HL-60 (cell line): ENCODE measurements around the gene CACNG4.

Source experiments
- DNase-seq, 2 experiments: peaks; one replicate each; pipeline ENCODE4 v3.0.0-alpha.2; 2010 to 2020; ENCODE audit warnings: low read depth in 1 of 2, low spot score in 1 of 2
- H3K27ac ChIP-seq: fragments of 250-450 bp; sonication (Bioruptor Pico); replicated peaks from 2 replicates; pipeline ENCODE4 v1.5.1; 2020; ENCODE audit warnings: mild to moderate bottlenecking, moderate library complexity
- H3K27me3 ChIP-seq: fragments of 250-450 bp; sonication (Bioruptor Pico); 2 replicates; pipeline ENCODE4 v1.5.1; 2021; ENCODE audit warnings: mild to moderate bottlenecking, moderate library complexity; ENCODE audit not compliant: insufficient read depth, poor library complexity, severe bottlenecking
- H3K4me3 ChIP-seq: replicated peaks from 2 replicates; pipeline ENCODE4 v1.5.1; 2011; ENCODE audit warnings: mild to moderate bottlenecking, control low read depth, low read length; ENCODE audit not compliant: insufficient read depth
- CTCF ChIP-seq: IDR thresholded peaks from one replicate; pipeline ENCODE4 v1.5.1; 2011; ENCODE audit warnings: low read length, control low read depth, inconsistent platforms; ENCODE audit not compliant: insufficient read depth
- GABPA ChIP-seq: IDR thresholded peaks from 2 replicates; pipeline ENCODE4 v1.6.1; 2012; ENCODE audit warnings: low read depth
- POLR2AphosphoS5 ChIP-seq: IDR thresholded peaks from 2 replicates; pipeline ENCODE4 v1.6.1; 2012; ENCODE audit warnings: low read depth
- REST ChIP-seq: IDR thresholded peaks from 2 replicates; pipeline ENCODE4 v1.6.1; 2012; ENCODE audit warnings: low read depth; ENCODE audit not compliant: insufficient replicate concordance
- SPI1 ChIP-seq: IDR thresholded peaks from 2 replicates; pipeline ENCODE4 v1.6.1; 2012; ENCODE audit warnings: low read depth, mild to moderate bottlenecking, borderline replicate concordance

The CACNG4 gene

GRCh38 chr17:66943484-66943883 is 21.0 kb upstream of the CACNG4 start:
- TF ChIP-seq POLR2AphosphoS5 (no peak), SPI1 (no peak), CTCF (no peak), GABPA (no peak), REST (no peak)
- Histone ChIP-seq H3K27ac (no peak overlapping the region), H3K4me3 (no peak overlapping the region), H3K27me3 (peaks cover 31% of the 10 kb centered on the region)
- DNase-seq = no peak

- Histone ChIP-seq H3K4me3 (no peak overlapping the region), H3K27me3 (peaks cover 31% of the 10 kb centered on the region), H3K27ac (no peak overlapping the region)
- DNase-seq = no peak
- no peak for TF ChIP-seq CTCF
- no peak for TF ChIP-seq REST
- no peak for TF ChIP-seq GABPA
- TF ChIP-seq POLR2AphosphoS5 = no peak
- TF ChIP-seq SPI1 = no peak
These were observed 20.0 kb upstream of the CACNG4 start for GRCh38 chr17:66944351-66945146.

- Histone ChIP-seq H3K27ac (no peak overlapping the region), H3K4me3 (no peak overlapping the region), H3K27me3 (peaks cover 31% of the 10 kb centered on the region)
- no peak for DNase-seq
- TF ChIP-seq REST (no peak), SPI1 (no peak), POLR2AphosphoS5 (no peak), CTCF (no peak), GABPA (no peak)
These were observed 19.2 kb upstream of the CACNG4 start for GRCh38 chr17:66945147-66945835.
